ENCODE results near the gene ZC3H13. TPM values are rescaled to one million over a fixed set of nuclear protein-coding genes. Genes with fewer than 3 reads are reported as not detected.
"Not testable (repeated sequence)": the region's sequence is repeated elsewhere in the genome, so short reads cannot be mapped to it uniquely, and the experiment has no call there.

The ZC3H13 gene
- total RNA-seq, 1 donor from 2014 or later: 36.5 TPM

- DNase-seq: no peak
Measured at GRCh38 chr13:46004491-46004890, 48.1 kb downstream of the ZC3H13 start.

- no peak for DNase-seq
Measured at GRCh38 chr13:45996631-45997030, 55.9 kb downstream of the ZC3H13 start.

- DNase-seq: no peak
Measured at GRCh38 chr13:45995245-45995644, 57.3 kb downstream of the ZC3H13 start.

- no peak for DNase-seq
Measured at GRCh38 chr13:45994752-45995151, 57.8 kb downstream of the ZC3H13 start.

GRCh38 chr13:45989607-45990006 lies 62.9 kb downstream of the ZC3H13 start:
- DNase-seq: no peak

- not testable (repeated sequence) for DNase-seq
Measured at GRCh38 chr13:45981127-45981526, 71.4 kb downstream of the ZC3H13 start.

GRCh38 chr13:45975337-45975736 lies 77.2 kb downstream of the ZC3H13 start:
- no peak for DNase-seq

GRCh38 chr13:45974500-45974899 lies 78.0 kb downstream of the ZC3H13 start:
- no peak for DNase-seq

- DNase-seq: no peak
Measured at GRCh38 chr13:45967589-45967988, 85.0 kb downstream of the ZC3H13 start.

- no peak for DNase-seq
Measured at GRCh38 chr13:45966715-45967114, 85.8 kb downstream of the ZC3H13 start.

- DNase-seq: no peak
Measured at GRCh38 chr13:45961468-45961867, 91.1 kb downstream of the ZC3H13 start.

GRCh38 chr13:45954836-45955800 lies 97.4 kb downstream of the ZC3H13 start:
- DNase-seq: no peak

GRCh38 chr13:45953082-45953481 lies 99.5 kb downstream of the ZC3H13 start:
- DNase-seq: no peak

GRCh38 chr13:45951724-45952123 lies 100.8 kb downstream of the ZC3H13 start:
- no peak for DNase-seq

GRCh38 chr13:45951166-45951565 lies 101.4 kb downstream of the ZC3H13 start:
- DNase-seq: no peak

GRCh38 chr13:45950386-45951000 lies 102.1 kb downstream of the ZC3H13 start:
- no peak for DNase-seq

GRCh38 chr13:45949161-45949560 lies 103.4 kb downstream of the ZC3H13 start:
- no peak for DNase-seq

GRCh38 chr13:45943965-45944364 lies 108.6 kb downstream of the ZC3H13 start:
- DNase-seq: no peak

GRCh38 chr13:45943120-45943519 lies 109.4 kb downstream of the ZC3H13 start:
- DNase-seq: no peak

GRCh38 chr13:45941261-45941660 lies 111.3 kb downstream of the ZC3H13 start:
- no peak for DNase-seq

GRCh38 chr13:45940061-45940460 lies 112.5 kb downstream of the ZC3H13 start:
- DNase-seq: no peak

- no peak for DNase-seq
Measured at GRCh38 chr13:45936621-45937020, 115.9 kb downstream of the ZC3H13 start.

GRCh38 chr13:45934283-45934682 lies 118.3 kb downstream of the ZC3H13 start:
- DNase-seq: no peak

Measured in occipital lobe (tissue), 2 donors.